NT2/D1 (cell line): Measurements from ENCODE around the gene PPP3CA.

Experiments
- DNase-seq: peaks from one replicate; pipeline ENCODE4 v3.0.0-alpha.2; 2011; ENCODE audit warnings: low read depth, low spot score
- H3K27me3 ChIP-seq: 2 replicates; pipeline ENCODE4 v1.6.0; 2011; ENCODE audit warnings: mild to moderate bottlenecking; ENCODE audit not compliant: insufficient read length, insufficient read depth
- H3K36me3 ChIP-seq: 2 replicates; pipeline ENCODE4 v1.6.1; 2011; ENCODE audit warnings: mild to moderate bottlenecking, low read length, mixed read lengths; ENCODE audit not compliant: insufficient read depth, insufficient read length
- H3K4me1 ChIP-seq: 2 replicates; pipeline ENCODE4 v1.5.1; 2011; ENCODE audit not compliant: insufficient read depth, insufficient read length
- H3K4me3 ChIP-seq: 2 replicates; pipeline ENCODE4 v1.5.1; 2011; ENCODE audit warnings: low read depth; ENCODE audit not compliant: insufficient read length
- H3K9ac ChIP-seq: 2 replicates; pipeline ENCODE4 v1.6.0; 2011; ENCODE audit warnings: low read depth; ENCODE audit not compliant: insufficient read length
- H3K9me3 ChIP-seq: 2 replicates; pipeline ENCODE4 v1.5.1; 2011; ENCODE audit warnings: mild to moderate bottlenecking, low read length; ENCODE audit not compliant: insufficient read depth
- SUZ12 ChIP-seq: IDR thresholded peaks from 2 replicates; pipeline ENCODE4 v1.6.1; 2011; ENCODE audit not compliant: insufficient read length, insufficient read depth; ENCODE audit errors: extremely low read depth
- YY1 ChIP-seq: IDR thresholded peaks from 2 replicates; pipeline ENCODE4 v1.6.1; 2011; ENCODE audit not compliant: insufficient read length, insufficient read depth
- ZNF274 ChIP-seq: IDR thresholded peaks from 2 replicates; pipeline ENCODE4 v1.6.1; 2011; ENCODE audit warnings: mild to moderate bottlenecking, low read depth, low read length

The PPP3CA gene

GRCh38 chr4:101230801-101231426, 116.4 kb downstream of the PPP3CA start:
- no peak overlapping the region for H3K9ac ChIP-seq
- DNase-seq = no peak
- TF ChIP-seq YY1 (no peak), ZNF274 (no peak), SUZ12 (no peak)
- H3K4me1 ChIP-seq = no peaks in the 10 kb centered on the region
- H3K36me3 ChIP-seq = no peaks in the 10 kb centered on the region
- no peaks in the 10 kb centered on the region for H3K9me3 ChIP-seq
- no peak overlapping the region for H3K4me3 ChIP-seq
- no peaks in the 10 kb centered on the region for H3K27me3 ChIP-seq

- Histone ChIP-seq H3K9me3 (no peaks in the 10 kb centered on the region), H3K4me3 (no peak overlapping the region), H3K9ac (no peak overlapping the region), H3K27me3 (no peaks in the 10 kb centered on the region), H3K4me1 (no peaks in the 10 kb centered on the region), H3K36me3 (no peaks in the 10 kb centered on the region)
- DNase-seq = no peak
- TF ChIP-seq ZNF274 (no peak), SUZ12 (no peak), YY1 (no peak)
Observed at GRCh38 chr4:101229116-101229515, 118.2 kb downstream of the PPP3CA start.

GRCh38 chr4:101227715-101228114, 119.6 kb downstream of the PPP3CA start:
- no peaks in the 10 kb centered on the region for H3K4me1 ChIP-seq
- no peak for DNase-seq
- H3K36me3 ChIP-seq = no peaks in the 10 kb centered on the region
- no peaks in the 10 kb centered on the region for H3K9me3 ChIP-seq
- H3K9ac ChIP-seq = no peak overlapping the region
- H3K27me3 ChIP-seq = no peaks in the 10 kb centered on the region
- no peak overlapping the region for H3K4me3 ChIP-seq
- no peak for TF ChIP-seq ZNF274
- no peak for TF ChIP-seq YY1
- TF ChIP-seq SUZ12 = no peak

GRCh38 chr4:101224358-101225218, 122.7 kb downstream of the PPP3CA start:
- no peak for DNase-seq
- Histone ChIP-seq H3K36me3 (no peaks in the 10 kb centered on the region), H3K4me1 (no peaks in the 10 kb centered on the region), H3K9me3 (no peaks in the 10 kb centered on the region), H3K4me3 (no peak overlapping the region), H3K27me3 (no peaks in the 10 kb centered on the region), H3K9ac (no peak overlapping the region)
- TF ChIP-seq ZNF274 (no peak), SUZ12 (no peak), YY1 (no peak)

GRCh38 chr4:101222156-101222845, 125.0 kb downstream of the PPP3CA start:
- H3K36me3 ChIP-seq = no peaks in the 10 kb centered on the region
- no peaks in the 10 kb centered on the region for H3K27me3 ChIP-seq
- no peak for DNase-seq
- H3K4me3 ChIP-seq = no peak overlapping the region
- no peak overlapping the region for H3K9ac ChIP-seq
- TF ChIP-seq ZNF274 = no peak
- no peak for TF ChIP-seq SUZ12
- no peak for TF ChIP-seq YY1
- H3K4me1 ChIP-seq = no peaks in the 10 kb centered on the region
- H3K9me3 ChIP-seq = no peaks in the 10 kb centered on the region

- no peaks in the 10 kb centered on the region for H3K36me3 ChIP-seq
- no peaks in the 10 kb centered on the region for H3K27me3 ChIP-seq
- TF ChIP-seq SUZ12 = no peak
- TF ChIP-seq ZNF274 = no peak
- TF ChIP-seq YY1 = no peak
- H3K4me3 ChIP-seq = no peak overlapping the region
- no peak overlapping the region for H3K9ac ChIP-seq
- no peak for DNase-seq
- H3K4me1 ChIP-seq = no peaks in the 10 kb centered on the region
- H3K9me3 ChIP-seq = no peaks in the 10 kb centered on the region
Observed at GRCh38 chr4:101221294-101221693, 126.0 kb downstream of the PPP3CA start.

GRCh38 chr4:101218894-101219293, 128.4 kb downstream of the PPP3CA start:
- H3K36me3 ChIP-seq = no peaks in the 10 kb centered on the region
- TF ChIP-seq YY1 (no peak), SUZ12 (no peak), ZNF274 (no peak)
- no peak overlapping the region for H3K4me3 ChIP-seq
- no peak overlapping the region for H3K9ac ChIP-seq
- no peaks in the 10 kb centered on the region for H3K9me3 ChIP-seq
- H3K27me3 ChIP-seq = no peaks in the 10 kb centered on the region
- no peak for DNase-seq
- H3K4me1 ChIP-seq = no peaks in the 10 kb centered on the region
